AG10803 (cell line): ENCODE data around the gene MYOG.

Experiments
- DNase-seq: peaks from one replicate; pipeline ENCODE4 v3.0.0; 2010; ENCODE audit warnings: low read depth
- H3K4me3 ChIP-seq: 2 replicates; pipeline ENCODE4 v1.5.1; 2011; ENCODE audit warnings: mild to moderate bottlenecking, low read length, control low read depth
- CTCF ChIP-seq: conservative IDR thresholded peaks from 2 replicates; pipeline ENCODE4 v1.5.1; 2011; ENCODE audit warnings: mild to moderate bottlenecking, low read length, control low read depth, inconsistent platforms

Gene MYOG

GRCh38 chr1:203128716-203129500 is 43.1 kb upstream of the MYOG start:
- H3K4me3 ChIP-seq = no peak overlapping the region
- no peak for TF ChIP-seq CTCF
- DNase-seq = no peak

GRCh38 chr1:203128431-203128715 is 42.6 kb upstream of the MYOG start:
- TF ChIP-seq CTCF = no peak
- no peak for DNase-seq
- H3K4me3 ChIP-seq = peak overlapping the region; percentile 58; the same call in 1 of the 2 replicates

GRCh38 chr1:203127666-203128430 is 42.0 kb upstream of the MYOG start, which contains the start of gene ADORA1:
ADORA1 (plus strand) TSS chr1:203127726; CDS start chr1:203128842, 1,116 bp downstream.
- TF ChIP-seq CTCF = peak; percentile 16; the same call in 1 of the 2 replicates
- H3K4me3 ChIP-seq = peak within 1 kb of the TSS; percentile 58
- DNase-seq = peak; percentile 53

- TF ChIP-seq CTCF = no peak
- DNase-seq = peak; percentile 12
- H3K4me3 ChIP-seq = peak overlapping the region; percentile 58
These were observed 41.3 kb upstream of the MYOG start for GRCh38 chr1:203126866-203127665.

- DNase-seq = peak; percentile 43
- peak; percentile 72 for TF ChIP-seq CTCF
- no peak overlapping the region for H3K4me3 ChIP-seq
These were observed 40.5 kb upstream of the MYOG start for GRCh38 chr1:203126151-203126865.

- no peak for DNase-seq
- no peak overlapping the region for H3K4me3 ChIP-seq
- TF ChIP-seq CTCF = no peak
These were observed 38.9 kb upstream of the MYOG start for GRCh38 chr1:203124546-203125317.
